ENCODE results near the gene RNLS.

DNA sequence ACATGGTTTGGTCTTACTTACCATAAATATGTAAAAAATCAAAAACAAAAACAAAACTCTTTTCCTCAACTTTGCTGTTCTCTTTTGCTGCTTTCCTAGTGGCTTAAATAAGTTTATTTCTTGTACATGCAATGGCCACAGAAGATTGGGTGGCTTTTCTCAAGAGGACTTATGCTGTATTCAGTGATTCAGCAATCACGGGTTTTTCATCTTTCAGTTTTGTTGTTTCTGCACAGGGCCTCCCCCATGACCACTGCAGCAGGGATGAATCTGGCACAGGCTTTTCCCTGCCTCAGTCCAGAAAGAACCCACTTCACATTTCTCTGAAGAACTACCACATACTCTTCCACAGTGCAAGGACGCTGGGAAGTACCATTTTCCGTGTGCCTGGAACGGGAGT is 355.0 kb downstream of the RNLS start:
- TF ChIP-seq, protein P1, sequence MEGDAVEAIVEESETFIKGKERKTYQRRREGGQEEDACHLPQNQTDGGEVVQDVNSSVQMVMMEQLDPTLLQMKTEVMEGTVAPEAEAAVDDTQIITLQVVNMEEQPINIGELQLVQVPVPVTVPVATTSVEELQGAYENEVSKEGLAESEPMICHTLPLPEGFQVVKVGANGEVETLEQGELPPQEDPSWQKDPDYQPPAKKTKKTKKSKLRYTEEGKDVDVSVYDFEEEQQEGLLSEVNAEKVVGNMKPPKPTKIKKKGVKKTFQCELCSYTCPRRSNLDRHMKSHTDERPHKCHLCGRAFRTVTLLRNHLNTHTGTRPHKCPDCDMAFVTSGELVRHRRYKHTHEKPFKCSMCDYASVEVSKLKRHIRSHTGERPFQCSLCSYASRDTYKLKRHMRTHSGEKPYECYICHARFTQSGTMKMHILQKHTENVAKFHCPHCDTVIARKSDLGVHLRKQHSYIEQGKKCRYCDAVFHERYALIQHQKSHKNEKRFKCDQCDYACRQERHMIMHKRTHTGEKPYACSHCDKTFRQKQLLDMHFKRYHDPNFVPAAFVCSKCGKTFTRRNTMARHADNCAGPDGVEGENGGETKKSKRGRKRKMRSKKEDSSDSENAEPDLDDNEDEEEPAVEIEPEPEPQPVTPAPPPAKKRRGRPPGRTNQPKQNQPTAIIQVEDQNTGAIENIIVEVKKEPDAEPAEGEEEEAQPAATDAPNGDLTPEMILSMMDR (IDR thresholded peaks at IDR 0.05) = no peak
- TF ChIP-seq POLR2A (IDR thresholded peaks at IDR 0.05) = no peak
- no peak for TF ChIP-seq POLR2AphosphoS5 (IDR thresholded peaks at IDR 0.05; ENCODE audit: insufficient read depth in 1 of 2, low read depth in 1 of 2)

Data from vagina (tissue), 2 donors.